Activated T-cell treated with anti-CD3 and anti-CD28 coated beads, Interleukin-2, amount 50 U/mL, for 24 hours (primary cell): Measurements from ENCODE around the gene HOXA10.

Experiments used
- DNase-seq: peaks from one replicate; pipeline ENCODE4 v3.0.0-alpha.2; 2020
- H3K27ac Mint-ChIP-seq: 2 replicates; pipeline ENCODE4 v1.8.0; 2020; ENCODE audit warnings: mild to moderate bottlenecking, mixed read lengths
- H3K27me3 Mint-ChIP-seq: 2 replicates; pipeline ENCODE4 v1.8.0; 2020; ENCODE audit warnings: mixed read lengths
- H3K36me3 Mint-ChIP-seq: 2 replicates; pipeline ENCODE4 v1.8.0; 2020; ENCODE audit warnings: low read depth, mixed read lengths
- H3K4me1 Mint-ChIP-seq: 2 replicates; pipeline ENCODE4 v1.8.0; 2020; ENCODE audit warnings: low read depth, mixed read lengths
- H3K4me3 Mint-ChIP-seq: 2 replicates; pipeline ENCODE4 v1.8.0; 2020; ENCODE audit warnings: mild to moderate bottlenecking, moderate library complexity, mixed read lengths
- H3K9me3 Mint-ChIP-seq: 2 replicates; pipeline ENCODE4 v1.8.0; 2020; ENCODE audit warnings: mixed read lengths

Gene HOXA10

GRCh38 chr7:27181795-27182275 is 7.7 kb upstream of the HOXA10 start:
- peaks cover 95% of the 10 kb centered on the region for H3K27me3 Mint-ChIP-seq
- H3K4me3 Mint-ChIP-seq = no peak overlapping the region
- no peak overlapping the region for H3K27ac Mint-ChIP-seq
- H3K9me3 Mint-ChIP-seq = no peaks in the 10 kb centered on the region
- H3K4me1 Mint-ChIP-seq = peaks cover 34% of the 10 kb centered on the region
- no peak for DNase-seq
- no peaks in the 10 kb centered on the region for H3K36me3 Mint-ChIP-seq

- peaks cover 95% of the 10 kb centered on the region for H3K27me3 Mint-ChIP-seq
- H3K4me3 Mint-ChIP-seq = no peak overlapping the region
- no peaks in the 10 kb centered on the region for H3K9me3 Mint-ChIP-seq
- no peak overlapping the region for H3K27ac Mint-ChIP-seq
- H3K4me1 Mint-ChIP-seq = peaks cover 26% of the 10 kb centered on the region
- DNase-seq = peak; percentile 30
- H3K36me3 Mint-ChIP-seq = no peaks in the 10 kb centered on the region
Measured at GRCh38 chr7:27180431-27181420, 6.6 kb upstream of the HOXA10 start.

- Mint-ChIP-seq H3K4me3 (no peak overlapping the region), H3K9me3 (no peaks in the 10 kb centered on the region), H3K27me3 (peaks cover 95% of the 10 kb centered on the region), H3K27ac (no peak overlapping the region), H3K36me3 (no peaks in the 10 kb centered on the region), H3K4me1 (peaks cover 17% of the 10 kb centered on the region)
- DNase-seq = peak; percentile 78
Measured at GRCh38 chr7:27179503-27180430, 5.6 kb upstream of the HOXA10 start.

- Mint-ChIP-seq H3K36me3 (no peaks in the 10 kb centered on the region), H3K27me3 (peaks cover 97% of the 10 kb centered on the region), H3K4me3 (no peak overlapping the region), H3K9me3 (no peaks in the 10 kb centered on the region), H3K4me1 (peaks cover 12% of the 10 kb centered on the region), H3K27ac (no peak overlapping the region)
- peak; percentile 17 for DNase-seq
Measured at GRCh38 chr7:27179030-27179429, 4.9 kb upstream of the HOXA10 start.

GRCh38 chr7:27178366-27178765 is 4.2 kb upstream of the HOXA10 start:
- Mint-ChIP-seq H3K36me3 (no peaks in the 10 kb centered on the region), H3K27me3 (peaks cover 91% of the 10 kb centered on the region), H3K4me1 (peaks cover 8% of the 10 kb centered on the region), H3K27ac (no peak overlapping the region), H3K4me3 (no peak overlapping the region), H3K9me3 (no peaks in the 10 kb centered on the region)
- DNase-seq = no peak

- Mint-ChIP-seq H3K9me3 (no peaks in the 10 kb centered on the region), H3K36me3 (no peaks in the 10 kb centered on the region), H3K4me3 (no peak overlapping the region), H3K4me1 (peaks cover 7% of the 10 kb centered on the region), H3K27ac (no peak overlapping the region), H3K27me3 (peaks cover 86% of the 10 kb centered on the region)
- DNase-seq = no peak
Measured at GRCh38 chr7:27177795-27178320, 3.7 kb upstream of the HOXA10 start.

GRCh38 chr7:27176962-27177794 is 3.1 kb upstream of the HOXA10 start:
- peaks cover 84% of the 10 kb centered on the region for H3K27me3 Mint-ChIP-seq

GRCh38 chr7:27176524-27176845 is 2.4 kb upstream of the HOXA10 start:
- no peak for DNase-seq
- no peak overlapping the region for H3K4me3 Mint-ChIP-seq
- no peak overlapping the region for H3K27ac Mint-ChIP-seq
- peaks cover 84% of the 10 kb centered on the region for H3K27me3 Mint-ChIP-seq
- H3K9me3 Mint-ChIP-seq = no peaks in the 10 kb centered on the region
- no peaks in the 10 kb centered on the region for H3K36me3 Mint-ChIP-seq
- H3K4me1 Mint-ChIP-seq = peaks cover 19% of the 10 kb centered on the region

More at GRCh38 chr7:27176962-27177794, 3.1 kb upstream of the HOXA10 start:
- H3K9me3 Mint-ChIP-seq = no peaks in the 10 kb centered on the region
- H3K36me3 Mint-ChIP-seq = no peaks in the 10 kb centered on the region
- H3K27ac Mint-ChIP-seq = no peak overlapping the region
- no peak for DNase-seq
- H3K4me3 Mint-ChIP-seq = no peak overlapping the region
- peaks cover 12% of the 10 kb centered on the region for H3K4me1 Mint-ChIP-seq

- no peaks in the 10 kb centered on the region for H3K9me3 Mint-ChIP-seq
- H3K36me3 Mint-ChIP-seq = no peaks in the 10 kb centered on the region
- no peak overlapping the region for H3K27ac Mint-ChIP-seq
- peaks cover 85% of the 10 kb centered on the region for H3K27me3 Mint-ChIP-seq
- no peak for DNase-seq
- peaks cover 22% of the 10 kb centered on the region for H3K4me1 Mint-ChIP-seq
- no peak overlapping the region for H3K4me3 Mint-ChIP-seq
Measured at GRCh38 chr7:27175626-27176523, 1.8 kb upstream of the HOXA10 start.

- Mint-ChIP-seq H3K4me3 (peak overlapping the region; percentile 31), H3K36me3 (no peaks in the 10 kb centered on the region), H3K4me1 (peaks cover 23% of the 10 kb centered on the region), H3K27me3 (peaks cover 85% of the 10 kb centered on the region), H3K9me3 (no peaks in the 10 kb centered on the region), H3K27ac (no peak overlapping the region)
- peak; percentile 30 for DNase-seq
Measured at GRCh38 chr7:27174874-27175625, 930 bp upstream of the HOXA10 start.

GRCh38 chr7:27173511-27173955 is 587 bp downstream of the HOXA10 start:
- H3K4me3 Mint-ChIP-seq = no peak overlapping the region
- peaks cover 24% of the 10 kb centered on the region for H3K4me1 Mint-ChIP-seq
- no peaks in the 10 kb centered on the region for H3K36me3 Mint-ChIP-seq
- no peak overlapping the region for H3K27ac Mint-ChIP-seq
- peak; percentile 62 for DNase-seq
- H3K27me3 Mint-ChIP-seq = peaks cover 83% of the 10 kb centered on the region
- no peaks in the 10 kb centered on the region for H3K9me3 Mint-ChIP-seq

GRCh38 chr7:27172823-27173510 is 1.2 kb downstream of the HOXA10 start:
- Mint-ChIP-seq H3K36me3 (no peaks in the 10 kb centered on the region), H3K27ac (no peak overlapping the region), H3K9me3 (no peaks in the 10 kb centered on the region), H3K4me3 (peak overlapping the region; percentile 44), H3K27me3 (peaks cover 83% of the 10 kb centered on the region), H3K4me1 (peaks cover 25% of the 10 kb centered on the region)
- DNase-seq = peak; percentile 57
